A673 (cell line): ENCODE results near the gene BRD2.

Source experiments
- EZH2 ChIP-seq: fragments of 200-600 bp; sonication (generic); IDR thresholded peaks from 2 replicates; pipeline ENCODE4 v1.6.1; 2017; ENCODE audit warnings: borderline replicate concordance, low read depth, mild to moderate bottlenecking, mixed read lengths, antibody characterized with exemption, low read length; ENCODE audit not compliant: poor library complexity, severe bottlenecking
- TF ChIP-seq, protein P1 (sequence below): fragments of 300-800, 200-600 bp; sonication (generic); conservative IDR thresholded peaks from 2 replicates; pipeline ENCODE4 v1.5.1; 2017; ENCODE audit warnings: low read depth, mild to moderate bottlenecking, antibody characterized with exemption, low read length, moderate library complexity, mixed read lengths

DNA sequence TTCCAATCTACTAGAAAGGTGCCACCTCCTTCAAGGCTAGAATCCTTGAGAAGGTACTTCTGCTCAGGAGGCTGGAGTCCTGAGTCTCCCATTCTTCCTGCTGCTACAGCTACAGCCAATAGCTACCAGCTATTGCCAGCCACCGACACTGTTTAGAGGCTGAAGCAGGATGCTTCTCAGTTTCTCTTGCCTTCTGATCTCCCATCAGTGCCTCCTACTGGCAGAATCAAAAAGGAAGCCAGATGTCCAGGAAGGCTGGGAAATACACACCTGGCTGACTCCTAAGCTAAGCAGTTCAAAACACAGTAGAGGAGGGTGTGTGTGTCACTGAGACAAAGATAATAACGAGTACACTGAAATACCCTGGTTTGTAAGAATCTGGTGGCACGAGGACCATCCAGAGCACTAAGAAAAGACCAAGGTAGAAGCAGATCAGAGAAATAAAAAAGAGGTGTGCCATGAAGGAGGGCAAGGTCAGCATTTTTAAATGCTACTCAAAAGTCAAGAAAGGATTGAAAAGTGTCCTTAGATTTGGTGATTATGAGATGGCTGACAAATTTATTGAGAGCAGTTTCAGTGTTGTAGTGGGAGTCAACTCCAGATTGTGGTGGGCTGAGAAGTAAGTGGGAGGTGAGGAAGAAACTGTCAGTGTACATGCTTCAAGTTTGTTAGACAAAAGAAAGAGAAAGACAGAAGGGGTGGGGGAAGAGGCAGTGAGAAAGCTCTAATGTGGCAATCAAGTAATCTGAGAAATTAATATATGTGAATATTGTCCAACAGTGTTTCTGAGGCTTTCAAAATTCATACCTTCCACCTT, 13.2 kb upstream of the BRD2 start:
- TF ChIP-seq, protein P1, sequence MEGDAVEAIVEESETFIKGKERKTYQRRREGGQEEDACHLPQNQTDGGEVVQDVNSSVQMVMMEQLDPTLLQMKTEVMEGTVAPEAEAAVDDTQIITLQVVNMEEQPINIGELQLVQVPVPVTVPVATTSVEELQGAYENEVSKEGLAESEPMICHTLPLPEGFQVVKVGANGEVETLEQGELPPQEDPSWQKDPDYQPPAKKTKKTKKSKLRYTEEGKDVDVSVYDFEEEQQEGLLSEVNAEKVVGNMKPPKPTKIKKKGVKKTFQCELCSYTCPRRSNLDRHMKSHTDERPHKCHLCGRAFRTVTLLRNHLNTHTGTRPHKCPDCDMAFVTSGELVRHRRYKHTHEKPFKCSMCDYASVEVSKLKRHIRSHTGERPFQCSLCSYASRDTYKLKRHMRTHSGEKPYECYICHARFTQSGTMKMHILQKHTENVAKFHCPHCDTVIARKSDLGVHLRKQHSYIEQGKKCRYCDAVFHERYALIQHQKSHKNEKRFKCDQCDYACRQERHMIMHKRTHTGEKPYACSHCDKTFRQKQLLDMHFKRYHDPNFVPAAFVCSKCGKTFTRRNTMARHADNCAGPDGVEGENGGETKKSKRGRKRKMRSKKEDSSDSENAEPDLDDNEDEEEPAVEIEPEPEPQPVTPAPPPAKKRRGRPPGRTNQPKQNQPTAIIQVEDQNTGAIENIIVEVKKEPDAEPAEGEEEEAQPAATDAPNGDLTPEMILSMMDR: peak; percentile 51
- TF ChIP-seq EZH2: no peak
